ENCODE results near the gene HMX3. TPM values are rescaled to one million over a fixed set of nuclear protein-coding genes. Genes with fewer than 3 reads are reported as not detected.

HMX3 gene
- not detected for total RNA-seq
- long read RNA-seq = 0 reads

DNA sequence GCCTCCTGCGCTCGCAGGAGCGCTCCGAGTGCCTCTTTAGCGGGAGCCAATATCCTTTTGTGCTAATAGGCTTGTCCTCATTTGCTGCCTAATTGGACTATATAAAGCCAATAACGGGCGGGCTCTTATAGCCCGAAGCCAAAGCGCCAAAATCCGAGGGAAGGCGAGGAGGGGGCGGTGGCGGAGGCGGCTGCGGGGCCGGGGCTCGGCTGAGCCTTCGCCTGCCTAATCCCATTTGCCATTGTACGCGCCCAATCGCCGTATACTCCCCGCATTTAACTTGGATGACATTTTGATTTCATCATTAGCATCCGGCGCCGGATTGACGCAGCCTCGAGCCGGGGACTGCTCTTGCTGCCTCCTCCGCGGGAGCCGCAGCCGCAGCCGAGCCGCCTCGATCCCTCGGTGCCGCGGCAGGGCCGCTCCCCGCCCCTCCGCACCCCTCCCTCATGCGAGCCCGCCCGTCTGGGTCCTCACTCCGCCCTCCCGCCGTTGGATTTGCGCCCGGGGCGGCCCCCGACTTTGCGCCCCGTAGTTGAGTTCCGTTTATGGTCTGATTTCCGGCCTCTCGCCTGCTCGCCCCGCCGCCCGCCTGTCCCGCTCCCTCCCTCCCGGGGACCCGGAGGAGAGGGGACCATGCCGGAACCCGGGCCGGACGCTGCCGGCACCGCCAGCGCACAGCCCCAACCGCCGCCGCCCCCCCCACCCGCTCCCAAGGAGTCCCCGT is at the start of gene HMX3:
Gene HMX3, plus strand, starts transcription at position 556 of the 727 bp plus-strand sequence. Its CDS starts 81 bp downstream, at position 637.
- Histone ChIP-seq H3K9me3 (no peaks in the 10 kb centered on the region), H3K36me3 (no peaks in the 10 kb centered on the region), H3K27me3 (peaks cover 23 to 67% of the 10 kb centered on the region in 2 donors), H3K4me3 (peak within 1 kb of the TSS in 2 of 3 donors; percentile 14 to 29), H3K27ac (no peak within 1 kb of the TSS), H3K4me1 (peaks cover 0 to 54% (median 12%) of the 10 kb centered on the region in 4 donors)
- TF ChIP-seq POLR2A (IDR thresholded peaks at IDR 0.05) = no peak
- TF ChIP-seq, protein P1, sequence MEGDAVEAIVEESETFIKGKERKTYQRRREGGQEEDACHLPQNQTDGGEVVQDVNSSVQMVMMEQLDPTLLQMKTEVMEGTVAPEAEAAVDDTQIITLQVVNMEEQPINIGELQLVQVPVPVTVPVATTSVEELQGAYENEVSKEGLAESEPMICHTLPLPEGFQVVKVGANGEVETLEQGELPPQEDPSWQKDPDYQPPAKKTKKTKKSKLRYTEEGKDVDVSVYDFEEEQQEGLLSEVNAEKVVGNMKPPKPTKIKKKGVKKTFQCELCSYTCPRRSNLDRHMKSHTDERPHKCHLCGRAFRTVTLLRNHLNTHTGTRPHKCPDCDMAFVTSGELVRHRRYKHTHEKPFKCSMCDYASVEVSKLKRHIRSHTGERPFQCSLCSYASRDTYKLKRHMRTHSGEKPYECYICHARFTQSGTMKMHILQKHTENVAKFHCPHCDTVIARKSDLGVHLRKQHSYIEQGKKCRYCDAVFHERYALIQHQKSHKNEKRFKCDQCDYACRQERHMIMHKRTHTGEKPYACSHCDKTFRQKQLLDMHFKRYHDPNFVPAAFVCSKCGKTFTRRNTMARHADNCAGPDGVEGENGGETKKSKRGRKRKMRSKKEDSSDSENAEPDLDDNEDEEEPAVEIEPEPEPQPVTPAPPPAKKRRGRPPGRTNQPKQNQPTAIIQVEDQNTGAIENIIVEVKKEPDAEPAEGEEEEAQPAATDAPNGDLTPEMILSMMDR (IDR thresholded peaks at IDR 0.05) = no peak
- 2% methylated on average over 35 of the region's 76 CpGs for WGBS (ENCODE audit: insufficient coverage, low coverage, low lambda C conversion rate, missing lambda C conversion rate)
- no peak for ATAC-seq
- intact Hi-C loops (cut with DNase I) = loop anchor here in 1 of 2 donors (10.0 kb wide), 2 partner anchors 249 to 419 kb away; no protein-coding TSS in a partner anchor
- DNase-seq = no peak

DNA sequence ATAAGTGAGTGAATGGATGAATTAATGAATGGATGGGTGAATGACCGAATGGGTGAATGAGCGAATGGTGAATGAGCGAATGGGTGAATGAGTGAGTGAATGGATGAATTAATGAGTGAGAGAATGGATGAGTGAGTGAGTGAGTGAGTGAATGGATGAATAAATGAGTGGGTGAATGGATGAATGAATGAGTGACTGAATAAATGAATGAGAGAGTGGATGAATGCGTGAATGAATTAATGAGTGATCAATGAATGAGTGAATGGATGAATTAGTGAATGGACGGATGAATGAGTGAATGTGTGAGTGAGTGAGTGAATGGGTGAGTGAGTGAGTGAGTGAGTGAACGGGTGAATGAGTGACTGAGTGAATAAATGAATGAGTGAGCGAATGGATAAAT is 49.5 kb upstream of the HMX3 start:
- H3K27ac ChIP-seq = no peak overlapping the region

DNA sequence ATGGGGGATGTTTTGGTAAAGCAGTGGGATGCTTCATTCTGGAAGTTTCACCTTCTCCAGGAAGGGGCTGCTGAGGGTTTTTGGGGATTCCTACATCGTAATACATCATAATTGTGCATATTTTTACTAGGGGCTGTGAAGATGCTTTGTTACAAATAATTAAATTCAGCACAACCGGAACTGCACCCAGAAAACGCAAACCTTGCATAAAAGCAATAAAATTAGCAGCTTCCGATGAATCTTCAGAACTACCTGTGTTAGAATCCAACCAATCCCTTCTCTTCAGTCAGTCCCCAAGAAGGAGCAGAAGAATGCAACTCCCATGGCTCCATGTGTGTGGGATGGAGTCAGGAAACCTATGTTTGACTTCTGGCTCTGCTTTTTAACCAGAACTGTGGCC is 48.4 kb upstream of the HMX3 start:
- WGBS (ENCODE audit: insufficient coverage, low coverage, low lambda C conversion rate, missing lambda C conversion rate) = 82% methylated on average over 4 of the region's 4 CpGs

More for the DNA sequence above, 49.5 kb upstream of the HMX3 start:
- H3K4me1 ChIP-seq = no peaks in the 10 kb centered on the region
- no peak for ATAC-seq
- H3K4me3 ChIP-seq = no peak overlapping the region
- DNase-seq = no peak
- no peak for TF ChIP-seq POLR2A (IDR thresholded peaks at IDR 0.05)
- TF ChIP-seq, protein P1 (IDR thresholded peaks at IDR 0.05) = no peak
- WGBS (ENCODE audit: insufficient coverage, low coverage, low lambda C conversion rate, missing lambda C conversion rate) = 68% methylated on average over 7 of the region's 7 CpGs
- intact Hi-C loops (cut with DNase I) = no loop called here
- no peaks in the 10 kb centered on the region for H3K9me3 ChIP-seq
- H3K36me3 ChIP-seq = no peaks in the 10 kb centered on the region
- H3K27me3 ChIP-seq = no peaks in the 10 kb centered on the region

GRCh38 chr10:123087786-123088185 is 48.0 kb upstream of the HMX3 start:
- Histone ChIP-seq H3K4me1 (no peaks in the 10 kb centered on the region), H3K27me3 (no peaks in the 10 kb centered on the region), H3K4me3 (no peak overlapping the region), H3K27ac (no peak overlapping the region), H3K9me3 (no peaks in the 10 kb centered on the region), H3K36me3 (no peaks in the 10 kb centered on the region)
- WGBS (ENCODE audit: insufficient coverage, low coverage, low lambda C conversion rate, missing lambda C conversion rate) = 48% methylated on average over 2 of the region's 3 CpGs
- DNase-seq (no peak), ATAC-seq (no peak)
- intact Hi-C loops (cut with DNase I) = no loop called here
- no peak for TF ChIP-seq POLR2A (IDR thresholded peaks at IDR 0.05)
- TF ChIP-seq, protein P1 (IDR thresholded peaks at IDR 0.05) = no peak

More for the DNA sequence above, 48.4 kb upstream of the HMX3 start:
- Histone ChIP-seq H3K27ac (no peak overlapping the region), H3K4me1 (no peaks in the 10 kb centered on the region), H3K9me3 (no peaks in the 10 kb centered on the region), H3K27me3 (no peaks in the 10 kb centered on the region), H3K4me3 (no peak overlapping the region), H3K36me3 (no peaks in the 10 kb centered on the region)
- no peak for TF ChIP-seq POLR2A (IDR thresholded peaks at IDR 0.05)
- TF ChIP-seq, protein P1 (IDR thresholded peaks at IDR 0.05) = no peak
- intact Hi-C loops (cut with DNase I) = no loop called here
- DNase-seq (no peak), ATAC-seq (no peak)
